HepG2 (cell line): Measurements from ENCODE around the gene MC1R. TPM values are rescaled to one million over a fixed set of nuclear protein-coding genes. Genes with fewer than 3 reads are reported as not detected.

ENCODE experiments used
- ATAC-seq: fragments of 200-7000 bp; cut with Tn5 transposase; 3 replicates; pipeline ENCODE4 v1.9.1; 2020; ENCODE audit warnings: mild to moderate bottlenecking, moderate library complexity
- BruUV-seq: library from RNA; stranded (reverse); fragments of 400-500 nt; replicated peaks from 2 replicates; lab custom pipeline; 2021; lab: Mats Ljungman, UMichigan
- CTCF ChIA-PET: fragments of 300-600 bp; formaldehyde crosslinking; extraction: SDS; loops from one replicate; lab custom pipeline; 2021; ENCODE audit warnings: low total read pairs, inconsistent platforms, low intra/inter-chr PET ratio; lab: Yijun Ruan, JAX
- POLR2A ChIA-PET: fragments of 350-600 bp; sonication (Branson Sonifier 250); formaldehyde crosslinking; loops from one replicate; lab custom pipeline; 2020; ENCODE audit warnings: antibody characterized with exemption, inconsistent platforms; lab: Yijun Ruan, JAX
- DNase-seq: peaks from one replicate; pipeline ENCODE4 v3.0.0-alpha.2; 2015; ENCODE audit warnings: low spot score
- FAIRE-seq: peaks from 3 replicates; lab custom pipeline; 2011; peaks lifted over from hg19 to GRCh38; lab: Jason Lieb, UNC
- H2AFZ ChIP-seq: one replicate; pipeline ENCODE4 v1.6.1; 2011; ENCODE audit warnings: low read length, inconsistent platforms
- H3K27ac ChIP-seq: fragments of 300-600 bp; 3 replicates; pipeline ENCODE4 v1.8.0; 2011; ENCODE audit warnings: mixed run types, mild to moderate bottlenecking, mixed read lengths, low read length, inconsistent platforms; ENCODE audit not compliant: insufficient read depth; ENCODE audit errors: extremely low read length
- H3K27me3 ChIP-seq, 2 experiments: fragments of 200-600 bp in 1 of 2; 2 replicates in 1 of 2; 3 replicates in 1 of 2; pipeline versions ENCODE4 v1.6.0 to v1.8.0; 2011; ENCODE audit warnings: low read length in 2 of 2, mild to moderate bottlenecking in 2 of 2, moderate library complexity in 2 of 2, inconsistent platforms in 1 of 2; ENCODE audit not compliant: insufficient read depth in 2 of 2, control insufficient read depth in 1 of 2
- H3K36me3 ChIP-seq, 2 experiments: fragments of 200-600 bp in 1 of 2; replicated peaks in 1 of 2; 2 replicates in 1 of 2; 3 replicates in 1 of 2; pipeline versions ENCODE4 v1.5.1 to v1.8.0; 2011; ENCODE audit warnings: low read length in 2 of 2, inconsistent platforms in 1 of 2; ENCODE audit not compliant: insufficient read depth in 2 of 2, control insufficient read depth in 1 of 2
- H3K4me1 ChIP-seq: 2 replicates; pipeline ENCODE4 v1.5.1; 2012; ENCODE audit warnings: low read length, inconsistent platforms; ENCODE audit not compliant: insufficient read depth
- H3K4me2 ChIP-seq: 2 replicates; pipeline ENCODE4 v1.6.0; 2011; ENCODE audit warnings: low read depth, low read length, inconsistent platforms
- H3K4me3 ChIP-seq, 3 experiments: fragments of 200-600 bp in 1 of 3; sonication (generic), shearing (Covaris generic) in 1 of 3; replicated peaks in 1 of 3; 2 replicates each; pipeline ENCODE4 v1.5.1; 2011 to 2016; ENCODE audit warnings: low read length in 3 of 3, inconsistent platforms in 2 of 3, low read depth in 2 of 3, mild to moderate bottlenecking in 2 of 3, control low read depth in 1 of 3, mixed read lengths in 1 of 3; ENCODE audit not compliant: insufficient read depth in 1 of 3
- H3K79me2 ChIP-seq: one replicate; pipeline ENCODE4 v1.6.1; 2011; ENCODE audit warnings: low read length, inconsistent platforms; ENCODE audit not compliant: insufficient read depth
- H3K9ac ChIP-seq: 2 replicates; pipeline ENCODE4 v1.6.0; 2011; ENCODE audit warnings: mild to moderate bottlenecking, low read depth, low read length, inconsistent platforms; ENCODE audit not compliant: insufficient read depth
- H3K9me3 ChIP-seq: 2 replicates; pipeline ENCODE4 v1.5.1; 2012; ENCODE audit warnings: mild to moderate bottlenecking, low read length
- H4K20me1 ChIP-seq: 2 replicates; pipeline ENCODE4 v1.6.0; 2011; ENCODE audit warnings: inconsistent platforms, mild to moderate bottlenecking, low read length, moderate library complexity; ENCODE audit not compliant: insufficient read depth
- AGO2 ChIP-seq: fragments of 200-400 bp; formaldehyde crosslinking; optimal IDR thresholded peaks from 2 replicates; pipeline ENCODE3; 2017; ENCODE audit warnings: mild to moderate bottlenecking, low read depth, low read length, moderate library complexity
- CENPT ChIP-seq: sonication (generic); formaldehyde crosslinking; IDR thresholded peaks from 2 replicates; pipeline ENCODE4 v1.8.0; 2022; ENCODE audit warnings: low read depth, mild to moderate bottlenecking, moderate library complexity, missing genetic modification reagents
- FOSL2 ChIP-seq: sonication (generic); formaldehyde crosslinking; IDR thresholded peaks from 2 replicates; pipeline ENCODE4 v1.4.0; 2020; ENCODE audit warnings: missing genetic modification reagents
- FOXP4 ChIP-seq: sonication (generic); formaldehyde crosslinking; IDR thresholded peaks from 2 replicates; pipeline ENCODE4 v1.4.0; 2020; ENCODE audit warnings: missing genetic modification reagents
- GATAD2A ChIP-seq: IDR thresholded peaks from 2 replicates; pipeline ENCODE4 v1.6.1; 2016
- HMG20A ChIP-seq: IDR thresholded peaks from 2 replicates; pipeline ENCODE4 v1.6.1; 2016; ENCODE audit warnings: borderline replicate concordance
- HNF4G ChIP-seq, 2 experiments: sonication (generic) in 1 of 2; formaldehyde crosslinking in 1 of 2; IDR thresholded peaks; 2 replicates each; pipeline versions ENCODE4 v1.4.0 to v1.6.1; 2011 to 2020; ENCODE audit warnings: borderline replicate concordance in 2 of 2, low read depth in 2 of 2, mild to moderate bottlenecking in 2 of 2, low read length in 1 of 2, missing genetic modification reagents in 1 of 2, moderate library complexity in 1 of 2
- KLF12 ChIP-seq: sonication (generic); formaldehyde crosslinking; IDR thresholded peaks from 2 replicates; pipeline ENCODE4 v1.4.0; 2020; ENCODE audit warnings: missing genetic modification reagents, borderline replicate concordance
- POLR2A ChIP-seq, 2 experiments: IDR thresholded peaks; 2 replicates each; pipeline ENCODE4 v1.6.1; 2011; ENCODE audit warnings: low read depth in 2 of 2, low read length in 2 of 2, mild to moderate bottlenecking in 1 of 2, moderate library complexity in 1 of 2; ENCODE audit not compliant: insufficient read depth in 1 of 2
- RBFOX2 ChIP-seq: fragments of 200-400 bp; formaldehyde crosslinking; IDR thresholded peaks from 2 replicates; pipeline ENCODE4 v1.6.1; 2017; ENCODE audit warnings: low read depth, mild to moderate bottlenecking, low read length
- RORA ChIP-seq: sonication (generic); formaldehyde crosslinking; IDR thresholded peaks from 2 replicates; pipeline ENCODE4 v1.5.0; 2020; ENCODE audit warnings: mild to moderate bottlenecking, missing genetic modification reagents, moderate library complexity
- THAP7 ChIP-seq: sonication (generic); formaldehyde crosslinking; IDR thresholded peaks from 2 replicates; pipeline ENCODE4 v1.8.1; 2023; ENCODE audit warnings: mild to moderate bottlenecking, missing genetic modification reagents
- ZNF367 ChIP-seq: sonication (generic); formaldehyde crosslinking; IDR thresholded peaks from 2 replicates; pipeline ENCODE4 v1.4.0; 2020; ENCODE audit warnings: missing genetic modification reagents, borderline replicate concordance
- ZNF772 ChIP-seq: sonication (generic); formaldehyde crosslinking; IDR thresholded peaks from 2 replicates; pipeline ENCODE4 v1.5.0; 2020; ENCODE audit warnings: mild to moderate bottlenecking, missing genetic modification reagents
- WGBS: methylation state at CpG from one replicate; pipeline ENCODE4 v1.1.6; 2017; ENCODE audit warnings: low lambda C conversion rate; 5-methylcytosine and 5-hydroxymethylcytosine counted together
- in situ Hi-C: cut with HindIII; loops from 2 replicates; pipeline ENCODE4 v1.10.0; 2017; ENCODE audit warnings: low pct_unique_long_range_greater_than_20kb; ENCODE audit not compliant: extremely low pct_ligation_motif_present
- intact Hi-C: fragments of 100-400 bp; cut with micrococcal nuclease; formaldehyde crosslinking; loops from one replicate; pipeline ENCODE4 v1.10.0; 2022; ENCODE audit not compliant: unreplicated experiment
- polyA plus RNA-seq, 8 experiments: library from polyadenylated mRNA; depleted of rRNA in 3 of 8; stranded (reverse) in 7 of 8; unstranded in 1 of 8; fragments of >200 nt; fragmentation: Illumina TruSeq in 4 of 8; extraction: Trizol in 4 of 8; gene quantifications; 2 replicates each; pipeline versions ENCODE4 v1.2.1 to v1.2.3, GENCODE V29; 2011 to 2016; ENCODE audit warnings: low read depth in 4 of 8, missing spikeins in 1 of 8, mixed read lengths in 1 of 8; ENCODE audit not compliant: insufficient read depth in 1 of 8
- total RNA-seq, 5 experiments: library from RNA; depleted of rRNA; stranded (reverse); fragments of >200 nt; fragmentation: Illumina TruSeq; extraction: Trizol; gene quantifications; 2 replicates each; pipeline ENCODE4 v1.2.3, GENCODE V29; 2016; ENCODE audit warnings: low read depth in 1 of 5

The MC1R gene
- total and polyA plus RNA-seq, 2 of the 13 experiments (the other 11 are each of a cell fraction or from before 2014, with no cell fraction given), result 9.1 to 14.8 TPM

- intact Hi-C loops, result no loop called here
- Histone ChIP-seq H3K79me2 (peaks cover 11% of the 10 kb centered on the region), H3K27me3 (no peaks in the 10 kb centered on the region), H3K27ac (no peak overlapping the region), H3K4me3 (no peak overlapping the region), H3K4me1 (peaks cover 14% of the 10 kb centered on the region), H2AFZ (no peak overlapping the region), H3K9me3 (no peaks in the 10 kb centered on the region), H3K4me2 (no peak overlapping the region), H3K36me3 (peaks cover 14 to 16% of the 10 kb centered on the region in 2 experiments; a peak in 4 of 5 replicates), H4K20me1 (no peaks in the 10 kb centered on the region), H3K9ac (no peak overlapping the region)
- ChIA-PET POLR2A (no interaction called here), CTCF (no interaction called here)
- in situ Hi-C loops, result no loop called here
- TF ChIP-seq POLR2A (IDR thresholded peaks at IDR 0.05; ENCODE audit: insufficient read depth in 1 of 2, low read depth in 2 of 2, low read length in 2 of 2), result 0 out of 4 replicates have a peak, but pooled peaks of 1 of the 2 experiments have one; percentile 15
- TF ChIP-seq RBFOX2, result 0 out of 2 replicates have a peak, but pooled peaks have one; percentile 22
- TF ChIP-seq AGO2, result peak; percentile 73
- TF ChIP-seq THAP7 (CRISPR knock-in tag), result no peak
- ATAC-seq (peak; percentile 5; the same call in 1 of the 3 replicates), DNase-seq (no peak), FAIRE-seq (no peak)
- WGBS, result 98% methylated on average over 15 of the region's 30 CpGs
- no TSS peak for BruUV-seq
Observed at GRCh38 chr16:89965447-89966225, 47.0 kb downstream of the MC1R start.

GRCh38 chr16:89966756-89967155 is 48.1 kb downstream of the MC1R start:
- Histone ChIP-seq H3K4me1 (peaks cover 25% of the 10 kb centered on the region), H3K4me2 (no peak overlapping the region), H3K9ac (no peak overlapping the region), H2AFZ (no peak overlapping the region), H3K4me3 (no peak overlapping the region), H3K27me3 (no peaks in the 10 kb centered on the region; a peak in 1 of 5 replicates), H4K20me1 (no peaks in the 10 kb centered on the region), H3K27ac (no peak overlapping the region), H3K79me2 (peaks cover 21% of the 10 kb centered on the region), H3K9me3 (no peaks in the 10 kb centered on the region), H3K36me3 (peaks cover 7 to 12% of the 10 kb centered on the region in 2 experiments; a peak in 3 of 5 replicates)
- ATAC-seq, result no peak; the same call in 2 of the 3 replicates
- in situ Hi-C loops (no loop called here), intact Hi-C loops (no loop called here)
- no peak for FAIRE-seq
- POLR2A ChIA-PET, result no interaction called here
- CTCF ChIA-PET, result no interaction called here
- WGBS, result 96% methylated on average over 9 of the region's 9 CpGs
- DNase-seq, result no peak
- no TSS peak for BruUV-seq
- TF ChIP-seq HMG20A (CRISPR knock-in tag), result no peak
- TF ChIP-seq FOSL2, result no peak
- no peak for TF ChIP-seq RORA (CRISPR knock-in tag)
- TF ChIP-seq HNF4G (IDR thresholded peaks at IDR 0.05; ENCODE audit: borderline replicate concordance, low read depth, low read length), result no peak
- TF ChIP-seq HNF4G (CRISPR knock-in tag; IDR thresholded peaks at IDR 0.05; ENCODE audit: borderline replicate concordance, low read depth), result no peak
- no peak for TF ChIP-seq FOXP4 (CRISPR knock-in tag)
- TF ChIP-seq KLF12 (CRISPR knock-in tag), result no peak
- no peak for TF ChIP-seq ZNF367 (CRISPR knock-in tag)
- no peak for TF ChIP-seq ZNF772 (CRISPR knock-in tag)
- no peak for TF ChIP-seq CENPT (CRISPR knock-in tag)
- TF ChIP-seq GATAD2A, result no peak
